K562 (cell line): ENCODE data around the gene EGF. TPM values are rescaled to one million over a fixed set of nuclear protein-coding genes. Genes with fewer than 3 reads are reported as not detected.

ENCODE experiments used
- CUX1 ChIP-seq: fragments of 200-800 bp; sonication (Bioruptor generic); IDR thresholded peaks from 2 replicates; pipeline ENCODE4 v1.6.1; 2016; ENCODE audit warnings: missing genetic modification characterization, missing compliant biosample characterization
- POLR2AphosphoS2 ChIP-seq: IDR thresholded peaks from 2 replicates; pipeline ENCODE4 v1.6.1; 2012; ENCODE audit warnings: low read length, improper control_type of control experiment
- RCOR1 ChIP-seq, 2 experiments: IDR thresholded peaks; 2 replicates each; pipeline ENCODE4 v1.6.1; 2012; ENCODE audit warnings: low read depth in 2 of 2, low read length in 2 of 2, borderline replicate concordance in 1 of 2, improper control_type of control experiment in 1 of 2
- VEZF1 ChIP-seq: fragments of 200-800 bp; sonication (Bioruptor generic); IDR thresholded peaks from 2 replicates; pipeline ENCODE4 v1.6.1; 2017; ENCODE audit warnings: missing genetic modification characterization, missing compliant biosample characterization
- polyA plus RNA-seq, 8 experiments: library from polyadenylated mRNA; depleted of rRNA in 4 of 8; stranded (reverse) in 5 of 8; unstranded in 3 of 8; fragments of >200 nt; fragmentation: Nextera tagmentation in 2 of 8; fragmentation: Illumina TruSeq in 1 of 8; extraction: Ambion mirVana in 2 of 8; extraction: Trizol in 1 of 8; gene quantifications; 2 replicates each; pipeline versions ENCODE4 v1.2.1 to v1.2.3, GENCODE V29; 2011 to 2014; ENCODE audit warnings: inconsistent platforms in 1 of 8, missing spikeins in 1 of 8
- total RNA-seq, 7 experiments: library from RNA; depleted of rRNA in 6 of 7; stranded (reverse); fragments of >200 nt in 6 of 7; fragmentation: Illumina TruSeq in 2 of 7; extraction: Trizol in 2 of 7; gene quantifications; 2 replicates each; pipeline versions ENCODE4 v1.2.1 to v1.2.3, GENCODE V29; 2011 to 2021; ENCODE audit warnings: low replicate concordance in 1 of 7

EGF gene
- total and polyA plus RNA-seq, 9 of the 15 experiments (the other 6 are each of a cell fraction or from before 2014, with no cell fraction given) = 0.32 to 3.1 (median 1.3) TPM

- TF ChIP-seq CUX1 (CRISPR knock-in tag) = no peak
- no peak for TF ChIP-seq POLR2AphosphoS2
- no peak for TF ChIP-seq VEZF1 (CRISPR knock-in tag)
- no peak for TF ChIP-seq RCOR1 (IDR thresholded peaks at IDR 0.05; ENCODE audit: borderline replicate concordance in 1 of 2, low read depth in 2 of 2, low read length in 2 of 2)
These were observed 4.0 kb upstream of the EGF start (continued) for GRCh38 chr4:109908731-109909130.
